Tibial artery (tissue), 4 donors: ENCODE measurements around the gene SERF1A.
"Not testable (repeated sequence)": the region's sequence is repeated elsewhere in the genome, so short reads cannot be mapped to it uniquely, and the experiment has no call there.

Experiments
- DNase-seq, 2 donors: peaks; one replicate each; pipeline ENCODE4 v3.0.0-alpha.2; 2019
- H3K27ac ChIP-seq, 2 donors: fragments of 200-600 bp; sonication (generic) in 1 of 2; 1 replicate in 1 of 2; 2 replicates in 1 of 2; pipeline ENCODE4 v1.5.1; 2018 to 2019; ENCODE audit warnings: mild to moderate bottlenecking in 1 of 2
- H3K27me3 ChIP-seq, 2 donors: fragments of 200-600 bp; sonication (generic) in 1 of 2; one replicate each; pipeline versions ENCODE4 v1.5.1 to v1.6.0; 2016 to 2019
- H3K36me3 ChIP-seq, 3 donors: fragments of 200-600 bp; sonication (generic) in 2 of 3; one replicate each; pipeline ENCODE4 v1.5.1; 2016 to 2019; ENCODE audit warnings: mild to moderate bottlenecking in 2 of 3
- H3K4me1 ChIP-seq, 4 donors: fragments of 200-600 bp; sonication (generic) in 2 of 4; 1 replicate in 3 of 4; 2 replicates in 1 of 4; pipeline ENCODE4 v1.5.1; 2016 to 2019
- H3K4me3 ChIP-seq, 2 donors: fragments of 200-600 bp; sonication (generic) in 1 of 2; 1 replicate in 1 of 2; 2 replicates in 1 of 2; pipeline ENCODE4 v1.5.1; 2018 to 2019; ENCODE audit warnings: mild to moderate bottlenecking in 2 of 2
- H3K9me3 ChIP-seq, 3 donors: fragments of 200-600 bp; sonication (generic) in 1 of 3; one replicate each; pipeline ENCODE4 v1.5.1; 2016 to 2019
- intact Hi-C: fragments of 100-400 bp; cut with DNase I; formaldehyde crosslinking; loops from one replicate; pipeline ENCODE4 v1.15.0; 2023; ENCODE audit warnings: low total_unique reads

The SERF1A gene

DNA sequence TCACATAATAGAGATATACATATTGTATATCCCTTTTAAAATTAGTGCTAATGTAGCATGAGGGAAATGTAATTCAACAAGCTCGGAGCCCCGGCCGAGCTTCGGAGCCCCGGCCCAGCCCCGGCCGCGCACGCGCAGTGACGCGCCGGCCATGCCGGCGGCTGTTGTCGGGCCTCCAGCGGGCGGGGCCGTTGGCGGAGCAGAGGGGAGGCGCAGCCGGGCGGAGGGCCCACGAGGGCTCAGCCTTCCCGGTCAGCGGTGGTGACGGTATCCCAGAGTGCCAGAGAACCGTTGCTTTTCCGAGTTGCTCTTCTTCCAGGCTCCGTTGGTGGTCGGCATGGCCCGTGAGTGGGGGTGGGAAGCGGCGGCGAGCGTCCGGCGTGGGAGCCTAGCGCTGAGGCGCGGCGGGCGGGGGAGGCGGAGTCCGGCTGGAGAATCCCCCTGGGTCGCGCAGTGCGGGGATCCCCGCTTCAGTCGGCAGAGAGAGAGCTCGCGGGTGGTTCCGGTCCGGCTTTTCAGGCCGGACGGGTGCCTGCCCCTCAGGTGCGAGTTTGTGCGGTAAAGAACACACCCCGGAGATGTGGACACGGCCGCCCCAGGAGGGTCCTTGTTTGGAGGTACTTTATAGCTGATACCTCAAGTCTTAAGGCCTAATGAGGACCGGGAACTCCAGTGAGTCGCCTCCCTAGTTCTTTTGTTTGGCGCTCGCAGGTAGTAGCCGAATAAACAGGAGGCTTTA is at the start of gene SERF1A:
SERF1A (plus strand) TSS at position 137 of the 739 bp plus-strand sequence; CDS start at position 338, 201 bp downstream.
- intact Hi-C loops, H3K36me3 ChIP-seq, H3K27ac ChIP-seq, H3K4me3 ChIP-seq, H3K9me3 ChIP-seq, H3K27me3 ChIP-seq, H3K4me1 ChIP-seq, DNase-seq: not testable (repeated sequence)

DNA sequence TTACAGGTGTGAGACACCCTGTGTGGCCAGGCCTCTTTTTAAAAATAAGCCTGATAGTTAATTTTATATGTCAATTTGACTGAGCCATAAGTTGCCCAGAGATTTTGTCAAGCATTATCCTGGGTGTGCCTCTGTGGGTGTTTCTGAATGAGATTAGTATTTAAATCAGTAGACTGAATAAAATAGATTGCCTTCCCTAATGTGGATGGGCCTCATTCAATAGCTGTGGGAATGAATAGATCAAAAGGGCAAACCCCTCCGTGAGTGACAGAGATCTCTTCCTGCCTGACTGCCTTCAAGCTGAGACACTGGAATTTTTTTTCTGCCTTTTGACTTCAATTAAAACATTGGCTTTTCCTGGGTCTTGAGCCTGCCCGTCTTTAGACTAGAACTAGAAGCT is 33.7 kb upstream of the SERF1A start:
- H3K27me3 ChIP-seq, intact Hi-C loops, H3K4me1 ChIP-seq, H3K27ac ChIP-seq, H3K9me3 ChIP-seq, H3K36me3 ChIP-seq, H3K4me3 ChIP-seq, DNase-seq: not testable (repeated sequence)

DNA sequence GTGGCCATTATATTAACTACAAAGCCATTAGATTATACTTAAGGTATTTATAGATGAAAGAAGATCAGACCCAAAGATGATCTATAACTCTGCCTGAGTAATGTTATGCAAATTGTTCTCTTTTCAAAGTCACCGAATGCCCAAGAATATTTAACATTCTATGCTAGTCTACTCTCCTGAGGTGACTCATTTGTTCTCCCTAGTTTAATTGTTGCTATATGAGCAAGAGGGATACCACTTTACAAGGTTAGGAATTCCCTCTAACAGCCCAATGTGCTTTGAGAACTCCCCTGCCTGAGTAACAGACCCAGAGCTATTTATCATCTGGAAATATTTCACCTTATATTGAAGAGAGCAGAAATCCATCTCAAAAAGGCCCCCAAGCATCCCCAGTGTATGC is 29.8 kb upstream of the SERF1A start:
- DNase-seq, H3K4me3 ChIP-seq, H3K36me3 ChIP-seq, H3K9me3 ChIP-seq, H3K27ac ChIP-seq, intact Hi-C loops, H3K27me3 ChIP-seq, H3K4me1 ChIP-seq: not testable (repeated sequence)

DNA sequence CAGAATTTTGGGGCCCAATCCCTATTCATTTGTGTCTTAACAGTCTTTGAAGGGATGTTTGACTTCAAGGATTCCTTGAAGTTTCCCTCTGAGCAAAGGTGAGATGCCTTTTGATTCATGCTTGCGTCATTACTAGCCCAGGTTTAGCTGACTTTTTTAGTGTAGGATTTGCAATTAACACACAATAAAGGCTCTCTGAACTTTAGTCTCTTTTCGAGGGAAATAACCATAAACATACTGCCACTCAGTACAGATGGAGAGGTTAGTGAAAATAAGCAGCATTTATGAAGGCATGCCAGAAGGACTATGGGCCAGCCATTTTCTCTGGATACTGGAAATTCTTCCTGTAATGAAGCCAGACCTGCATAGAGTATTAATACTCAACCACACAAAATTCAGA is 4.4 kb upstream of the SERF1A start:
- DNase-seq, H3K4me1 ChIP-seq, H3K4me3 ChIP-seq, H3K27ac ChIP-seq, H3K9me3 ChIP-seq, H3K27me3 ChIP-seq, H3K36me3 ChIP-seq, intact Hi-C loops: not testable (repeated sequence)

DNA sequence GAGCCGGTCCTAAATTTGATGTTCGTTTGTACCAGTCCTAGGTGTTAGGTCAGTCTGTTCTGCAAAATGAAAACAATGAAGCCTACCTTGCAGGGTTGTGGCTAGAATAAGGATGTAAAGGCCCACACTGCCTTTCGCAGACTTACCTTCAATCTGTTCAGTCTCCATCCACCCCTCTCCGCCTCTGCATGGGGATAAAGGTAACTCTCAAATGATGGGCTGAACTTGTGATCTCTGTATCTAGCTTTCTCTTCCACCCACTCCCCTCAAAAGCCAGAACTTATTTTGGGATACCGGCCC is 753 bp downstream of the SERF1A start:
- H3K4me1 ChIP-seq, H3K27me3 ChIP-seq, H3K9me3 ChIP-seq, H3K4me3 ChIP-seq, H3K36me3 ChIP-seq, DNase-seq, H3K27ac ChIP-seq, intact Hi-C loops: not testable (repeated sequence)

DNA sequence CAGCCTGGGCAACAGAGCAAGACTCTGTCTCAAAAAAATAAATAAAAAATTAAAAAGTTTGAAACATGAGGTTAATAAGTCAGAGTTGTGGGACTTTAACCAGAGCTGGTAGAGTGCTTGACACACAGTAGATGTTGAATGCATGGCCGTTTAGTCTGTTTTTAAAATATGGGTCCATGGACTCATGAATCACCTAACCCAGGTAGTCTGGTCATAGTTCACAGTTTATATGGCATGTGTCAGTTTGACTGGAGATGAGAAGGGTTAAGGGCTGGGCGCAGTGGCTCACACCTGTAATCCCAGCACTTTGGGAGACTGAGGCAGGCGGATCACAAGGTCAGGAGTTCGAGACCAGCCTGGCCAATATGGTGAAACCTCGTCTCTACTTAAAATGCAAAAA is 6.2 kb downstream of the SERF1A start:
- H3K4me3 ChIP-seq, H3K27ac ChIP-seq, H3K36me3 ChIP-seq, intact Hi-C loops, H3K4me1 ChIP-seq, DNase-seq, H3K9me3 ChIP-seq, H3K27me3 ChIP-seq: not testable (repeated sequence)

DNA sequence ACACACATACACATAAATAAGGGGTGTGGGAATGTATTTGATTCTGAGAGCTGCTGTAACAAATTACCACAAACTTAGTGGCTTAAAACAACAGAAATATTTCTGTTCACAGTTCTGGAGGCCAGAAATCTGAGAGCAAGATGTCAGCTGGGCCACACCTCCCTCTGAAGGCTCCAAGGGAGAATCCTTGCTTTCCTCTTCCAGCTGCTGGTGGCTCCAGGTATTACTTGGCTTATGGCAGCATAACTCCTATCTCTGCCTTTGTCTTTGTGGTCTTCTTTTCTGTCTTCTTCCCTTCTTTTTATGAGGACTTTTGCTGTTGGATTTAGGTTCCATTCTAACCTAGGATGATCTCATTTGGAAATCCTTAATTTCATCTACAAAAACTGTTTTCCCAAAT is 16.4 kb downstream of the SERF1A start:
- H3K36me3 ChIP-seq, H3K27ac ChIP-seq, intact Hi-C loops, H3K9me3 ChIP-seq, DNase-seq, H3K27me3 ChIP-seq, H3K4me3 ChIP-seq, H3K4me1 ChIP-seq: not testable (repeated sequence)

DNA sequence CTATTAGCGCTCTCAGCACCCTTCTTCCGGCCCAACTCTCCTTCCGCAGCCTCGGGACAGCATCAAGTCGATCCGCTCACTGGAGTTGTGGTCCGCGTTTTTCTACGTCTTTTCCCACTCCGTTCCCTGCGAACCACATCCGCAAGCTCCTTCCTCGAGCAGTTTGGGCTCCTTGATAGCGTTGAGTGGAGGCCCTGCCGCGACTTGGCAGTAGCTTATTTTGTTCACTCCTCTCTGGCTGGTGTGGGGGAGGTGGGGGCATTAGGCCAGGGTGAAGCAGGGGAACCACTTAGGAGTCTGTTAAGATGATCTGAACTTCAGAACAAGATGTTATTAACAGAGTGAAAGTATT is 24.7 kb downstream of the SERF1A start:
- H3K27me3 ChIP-seq, H3K36me3 ChIP-seq, H3K4me1 ChIP-seq, H3K27ac ChIP-seq, DNase-seq, H3K4me3 ChIP-seq, intact Hi-C loops, H3K9me3 ChIP-seq: not testable (repeated sequence)

DNA sequence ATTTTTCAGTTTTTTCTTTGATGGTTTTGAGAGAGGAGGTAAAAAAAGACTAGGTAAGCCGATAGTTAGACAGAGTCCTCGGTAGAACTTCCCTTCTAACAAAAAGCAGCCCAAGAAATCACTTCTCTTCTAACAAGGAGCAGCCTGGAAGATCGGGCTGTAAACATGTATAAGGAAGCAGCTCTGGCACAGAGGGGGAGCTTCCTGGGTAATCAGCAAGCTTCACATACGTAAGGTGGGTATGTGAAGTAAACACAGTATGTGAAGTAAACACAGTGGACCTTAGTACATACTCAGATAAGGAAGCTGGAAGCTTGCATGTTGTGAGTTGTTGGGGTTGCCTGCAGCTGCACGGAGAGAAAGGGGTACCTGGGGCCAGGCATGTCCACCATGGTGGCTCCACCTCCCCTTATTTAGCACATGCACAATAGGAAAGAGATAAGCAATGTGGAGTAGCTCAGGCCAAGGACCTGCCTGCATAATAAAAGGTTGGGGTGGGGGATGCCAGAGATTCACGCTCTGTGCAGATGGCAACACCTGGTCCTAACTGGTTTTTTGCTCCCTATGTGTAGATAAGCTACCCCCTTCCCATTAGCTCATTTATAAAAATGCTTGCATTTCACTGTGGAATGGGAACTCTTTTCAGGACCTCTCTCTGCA is 31.4 kb downstream of the SERF1A start:
- H3K4me1 ChIP-seq, DNase-seq, H3K36me3 ChIP-seq, H3K27ac ChIP-seq, intact Hi-C loops, H3K27me3 ChIP-seq, H3K9me3 ChIP-seq, H3K4me3 ChIP-seq: not testable (repeated sequence)

DNA sequence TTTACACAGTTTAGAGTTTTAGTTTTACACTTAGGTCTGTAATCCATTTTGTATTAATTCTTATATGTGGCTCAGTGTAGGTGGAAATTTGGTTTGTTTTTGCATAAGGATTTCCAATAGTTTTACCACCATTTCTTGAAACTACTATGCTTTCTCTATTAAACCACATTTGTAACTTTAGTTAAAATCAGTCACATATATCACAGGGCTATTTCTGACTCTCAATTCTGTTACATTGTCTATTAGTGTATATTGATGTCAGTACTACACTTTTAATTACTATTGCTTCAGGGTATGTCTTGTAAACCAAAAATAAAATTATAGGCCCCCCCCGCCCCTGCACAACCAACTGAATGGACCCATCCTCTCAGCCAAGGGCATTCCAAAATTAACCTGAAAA is 32.1 kb downstream of the SERF1A start:
- H3K27me3 ChIP-seq, DNase-seq, H3K4me1 ChIP-seq, H3K27ac ChIP-seq, H3K9me3 ChIP-seq, H3K4me3 ChIP-seq, intact Hi-C loops, H3K36me3 ChIP-seq: not testable (repeated sequence)

DNA sequence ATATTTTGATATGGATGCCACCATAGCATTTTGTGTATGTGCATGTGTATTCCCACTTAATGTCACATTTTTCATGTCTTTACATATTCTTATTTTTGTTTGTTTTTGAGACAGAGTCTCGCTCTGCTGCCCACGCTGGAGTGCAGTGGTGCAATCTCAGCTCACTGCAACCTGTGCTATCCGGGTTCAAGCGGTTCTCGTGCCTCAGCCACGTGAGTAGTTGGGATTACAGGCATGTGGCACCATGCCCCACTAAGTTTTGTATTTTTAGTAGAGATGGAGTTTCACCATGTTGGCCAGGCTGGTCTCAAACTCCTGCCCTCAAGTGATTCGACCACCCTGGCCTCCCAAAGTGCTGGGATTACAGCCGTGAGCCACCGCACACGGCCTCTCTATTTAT is 52.6 kb downstream of the SERF1A start:
- H3K4me3 ChIP-seq, DNase-seq, H3K27me3 ChIP-seq, intact Hi-C loops, H3K36me3 ChIP-seq, H3K9me3 ChIP-seq, H3K27ac ChIP-seq, H3K4me1 ChIP-seq: not testable (repeated sequence)
